Fibroblast of skin of abdomen (primary cell): ENCODE data around the gene GRIK4.

ENCODE experiments used
- DNase-seq: peaks from one replicate; pipeline ENCODE4 v3.0.0-alpha.2; 2013

The GRIK4 gene

GRCh38 chr11:120710354-120711131 is 199.0 kb downstream of the GRIK4 start:
- DNase-seq: peak; percentile 83

- DNase-seq: no peak
These were observed 200.5 kb downstream of the GRIK4 start for GRCh38 chr11:120712014-120712413.

- no peak for DNase-seq
These were observed 201.3 kb downstream of the GRIK4 start for GRCh38 chr11:120712881-120713280.

- DNase-seq: no peak
These were observed 201.7 kb downstream of the GRIK4 start for GRCh38 chr11:120713296-120713695.

- DNase-seq: no peak
These were observed 202.9 kb downstream of the GRIK4 start for GRCh38 chr11:120714438-120714837.

GRCh38 chr11:120715239-120715638 is 203.7 kb downstream of the GRIK4 start:
- DNase-seq: no peak

GRCh38 chr11:120717042-120717441 is 205.5 kb downstream of the GRIK4 start:
- DNase-seq: no peak

- DNase-seq: no peak
These were observed 206.1 kb downstream of the GRIK4 start for GRCh38 chr11:120717623-120718022.

GRCh38 chr11:120718171-120718570 is 206.6 kb downstream of the GRIK4 start:
- no peak for DNase-seq

- DNase-seq: no peak
These were observed 207.8 kb downstream of the GRIK4 start for GRCh38 chr11:120719348-120719747.

GRCh38 chr11:120720760-120721159 is 209.2 kb downstream of the GRIK4 start:
- no peak for DNase-seq

- DNase-seq: no peak
These were observed 211.0 kb downstream of the GRIK4 start for GRCh38 chr11:120722524-120722923.

GRCh38 chr11:120723751-120724150 is 212.2 kb downstream of the GRIK4 start:
- no peak for DNase-seq

GRCh38 chr11:120727752-120728151 is 216.2 kb downstream of the GRIK4 start:
- DNase-seq: no peak

- DNase-seq: no peak
These were observed 223.5 kb downstream of the GRIK4 start for GRCh38 chr11:120735035-120735434.

- no peak for DNase-seq
These were observed 227.0 kb downstream of the GRIK4 start for GRCh38 chr11:120738516-120739046.

- no peak for DNase-seq
These were observed 228.2 kb downstream of the GRIK4 start for GRCh38 chr11:120739780-120740179.

GRCh38 chr11:120740380-120740779 is 228.8 kb downstream of the GRIK4 start:
- no peak for DNase-seq

- DNase-seq: no peak
These were observed 232.8 kb downstream of the GRIK4 start for GRCh38 chr11:120744016-120744994.

GRCh38 chr11:120746376-120746775 is 234.8 kb downstream of the GRIK4 start:
- no peak for DNase-seq

- DNase-seq: no peak
These were observed 235.5 kb downstream of the GRIK4 start for GRCh38 chr11:120746836-120747609.
